ENCODE results near the gene PLAAT4. TPM values are rescaled to one million over a fixed set of nuclear protein-coding genes. Genes with fewer than 3 reads are reported as not detected.

PLAAT4 gene
- total and polyA plus RNA-seq, 3 experiments from 2014 or later: 20.5 to 612 (median 21.8) TPM

DNA sequence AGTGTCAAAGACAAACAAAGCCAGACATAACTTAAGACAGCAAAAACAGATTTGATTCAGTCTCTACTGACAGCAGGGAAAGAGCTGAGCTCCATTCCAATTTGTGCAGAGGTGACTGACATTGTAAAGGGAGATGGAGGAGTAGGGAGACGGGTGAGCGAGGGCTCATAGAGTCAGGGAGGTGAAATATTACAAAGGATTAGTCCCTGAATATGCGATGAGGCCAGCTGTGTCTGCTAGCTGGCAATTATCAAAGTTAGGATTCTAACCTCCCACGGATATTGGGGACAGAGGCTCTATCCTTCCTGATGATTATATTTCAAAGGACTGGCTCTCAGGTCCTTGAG, 18.2 kb downstream of the PLAAT4 start:
- ChIA-PET CTCF (interaction anchor here (1.2 to 4.8 kb wide), 4 partner anchors 8 to 76 kb away, joined by 3 to 29 read pairs (median 5); partner anchors contain the start of genes PLAAT2 and PLAAT4), POLR2A (interaction anchor here (5.1 kb wide), 1 partner anchor 18 kb away, joined by 38 read pairs; the partner anchor contains the start of gene PLAAT4)
- Histone ChIP-seq H3K4me1 (ENCODE audit: insufficient read depth, low read length) (peaks cover 45% of the 10 kb centered on the region), H3K27me3 (ENCODE audit: insufficient read depth, low read length, poor library complexity, severe bottlenecking) (no peaks in the 10 kb centered on the region), H3K36me3 (ENCODE audit: insufficient read depth, low read length) (no peaks in the 10 kb centered on the region), H3K9me3 (ENCODE audit: low read length) (no peaks in the 10 kb centered on the region), H3K4me3 (ENCODE audit: low read length) (no peak overlapping the region), H3K27ac (ENCODE audit: low read depth, low read length) (no peak overlapping the region)
- H3K27me3 Mint-ChIP-seq: no peaks in the 10 kb centered on the region
- H3K9me3 Mint-ChIP-seq: no peaks in the 10 kb centered on the region
- DNase-seq: no peak
- peak overlapping the region in 5 of 7 donors; percentile 30 to 91 (median 38) for H3K4me3 Mint-ChIP-seq
- H3K4me1 Mint-ChIP-seq: peaks cover 49 to 67% (median 65%) of the 10 kb centered on the region in 3 donors
- peaks cover 0 to 5% (median 0%) of the 10 kb centered on the region in 3 donors for H3K36me3 Mint-ChIP-seq
- peak overlapping the region; percentile 0 to 99 (median 96) for H3K27ac Mint-ChIP-seq

DNA sequence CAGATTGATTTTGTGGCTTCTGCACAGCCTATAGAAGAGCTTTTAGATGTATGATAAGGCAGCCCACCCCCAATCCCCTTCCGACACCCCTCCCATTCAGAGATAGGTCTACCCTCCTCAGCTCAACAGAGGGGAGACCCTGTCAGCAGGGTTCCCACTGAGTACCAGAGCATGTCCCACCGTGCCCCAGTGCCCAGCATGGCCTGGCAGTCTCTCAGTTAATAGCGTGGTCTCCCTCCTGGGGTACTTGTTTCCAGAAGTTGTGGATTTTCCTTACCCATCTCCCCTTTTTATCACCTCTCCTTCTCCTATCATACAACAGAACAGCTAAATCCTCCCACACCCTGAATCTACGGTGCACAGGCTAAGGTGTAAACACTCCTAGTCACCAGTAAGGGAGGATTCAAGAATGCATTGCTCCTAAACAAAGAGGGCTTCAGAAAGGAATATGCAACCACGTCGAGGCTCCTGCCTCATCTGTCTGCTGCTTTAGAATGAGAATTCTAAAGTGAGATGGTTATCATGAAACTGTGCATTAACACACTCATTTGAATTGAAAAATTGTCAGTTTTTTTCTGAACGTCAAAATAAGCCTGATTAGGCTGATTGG, 19.9 kb downstream of the PLAAT4 start:
- Mint-ChIP-seq H3K4me3 (no peak overlapping the region), H3K27me3 (peaks cover 0 to 1% of the 10 kb centered on the region in 2 donors), H3K27ac (peak overlapping the region in 3 of 8 donors; percentile 19 to 84 (median 45)), H3K9me3 (no peaks in the 10 kb centered on the region), H3K4me1 (peaks cover 54 to 72% (median 68%) of the 10 kb centered on the region in 3 donors), H3K36me3 (peaks cover 0 to under 1% (median 0%) of the 10 kb centered on the region in 3 donors)
- H3K27ac ChIP-seq (ENCODE audit: low read depth, low read length): no peak overlapping the region
- H3K36me3 ChIP-seq (ENCODE audit: insufficient read depth, low read length): no peaks in the 10 kb centered on the region
- POLR2A ChIA-PET: no interaction called here
- H3K9me3 ChIP-seq (ENCODE audit: low read length): no peaks in the 10 kb centered on the region
- peaks cover 61% of the 10 kb centered on the region for H3K4me1 ChIP-seq (ENCODE audit: insufficient read depth, low read length)
- CTCF ChIA-PET: no interaction called here
- H3K4me3 ChIP-seq (ENCODE audit: low read length): no peak overlapping the region
- no peak for DNase-seq
- no peaks in the 10 kb centered on the region for H3K27me3 ChIP-seq (ENCODE audit: insufficient read depth, low read length, poor library complexity, severe bottlenecking)

DNA sequence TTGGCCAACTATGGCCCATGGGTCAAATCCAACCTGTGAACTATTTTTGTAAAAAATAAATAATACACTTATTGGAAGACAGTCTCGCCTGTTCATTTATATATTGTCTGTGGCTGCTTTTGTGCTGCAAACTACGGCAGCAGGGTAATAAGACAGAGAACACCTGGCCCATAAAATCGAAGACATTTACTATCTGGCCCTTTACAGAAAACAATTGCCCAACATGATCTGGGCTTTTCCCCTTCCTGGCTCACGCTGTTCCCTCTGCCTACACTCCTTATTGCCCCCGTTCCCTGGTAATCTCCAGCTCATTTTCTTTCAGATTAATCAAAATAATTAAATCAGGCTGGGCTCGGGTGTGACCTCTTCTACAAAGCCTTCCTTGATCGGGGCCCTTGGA, 21.0 kb downstream of the PLAAT4 start:
- no peak for DNase-seq
- H3K36me3 ChIP-seq (ENCODE audit: insufficient read depth, low read length): no peaks in the 10 kb centered on the region
- Mint-ChIP-seq H3K4me3 (no peak overlapping the region), H3K9me3 (no peaks in the 10 kb centered on the region), H3K27me3 (peaks cover 0 to 1% of the 10 kb centered on the region in 2 donors), H3K4me1 (peaks cover 49 to 69% (median 57%) of the 10 kb centered on the region in 3 donors), H3K36me3 (no peaks in the 10 kb centered on the region), H3K27ac (peak overlapping the region in 3 of 8 donors; percentile 3 to 93 (median 19))
- H3K9me3 ChIP-seq (ENCODE audit: low read length): no peaks in the 10 kb centered on the region
- peaks cover 51% of the 10 kb centered on the region for H3K4me1 ChIP-seq (ENCODE audit: insufficient read depth, low read length)
- H3K4me3 ChIP-seq (ENCODE audit: low read length): no peak overlapping the region
- ChIA-PET CTCF (no interaction called here), POLR2A (interaction anchor here (0.7 kb wide), 1 partner anchor 74 kb away, joined by 3 read pairs; no protein-coding TSS in a partner anchor)
- no peak overlapping the region for H3K27ac ChIP-seq (ENCODE audit: low read depth, low read length)
- H3K27me3 ChIP-seq (ENCODE audit: insufficient read depth, low read length, poor library complexity, severe bottlenecking): no peaks in the 10 kb centered on the region

DNA sequence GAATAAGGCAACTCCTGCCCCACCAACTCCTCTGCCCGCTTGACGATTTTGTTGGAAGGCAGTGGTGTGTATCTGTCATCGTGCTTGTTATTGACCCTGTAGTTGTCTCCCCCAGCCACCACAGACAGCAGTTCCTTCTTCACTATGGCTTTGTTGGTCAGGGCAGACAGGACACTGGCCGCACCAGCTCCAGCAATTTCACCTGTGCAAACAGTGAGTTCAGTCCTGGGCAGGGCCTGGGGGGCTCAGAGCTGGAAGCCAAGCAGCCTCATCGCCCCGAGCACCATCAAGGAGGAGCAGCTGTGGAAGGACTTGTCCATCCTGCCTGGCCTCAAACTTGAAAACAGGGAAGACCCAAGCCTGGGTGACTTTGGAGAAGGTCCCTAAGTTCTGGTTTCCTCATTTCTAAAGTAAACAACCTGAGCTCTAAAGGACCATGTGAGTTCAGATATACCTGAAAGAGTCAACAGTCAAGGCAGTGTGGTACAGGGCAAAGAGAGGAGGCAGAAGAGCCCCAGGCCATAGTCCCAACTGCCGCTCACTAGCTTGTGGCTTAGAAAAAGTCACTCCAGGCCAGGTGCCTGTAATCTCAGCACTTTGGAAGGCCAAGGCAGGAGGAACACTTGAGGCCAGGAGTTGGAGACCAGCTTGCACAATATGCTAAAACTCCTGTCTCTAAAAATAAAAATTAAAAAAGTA, 22.0 kb downstream of the PLAAT4 start:
- Histone ChIP-seq H3K36me3 (ENCODE audit: insufficient read depth, low read length) (no peaks in the 10 kb centered on the region), H3K27me3 (ENCODE audit: insufficient read depth, low read length, poor library complexity, severe bottlenecking) (no peaks in the 10 kb centered on the region), H3K27ac (ENCODE audit: low read depth, low read length) (no peak overlapping the region), H3K4me3 (ENCODE audit: low read length) (no peak overlapping the region), H3K4me1 (ENCODE audit: insufficient read depth, low read length) (peaks cover 42% of the 10 kb centered on the region), H3K9me3 (ENCODE audit: low read length) (no peaks in the 10 kb centered on the region)
- no peak for DNase-seq
- Mint-ChIP-seq H3K27ac (peak overlapping the region in 1 of 8 donors; percentile 60), H3K4me3 (no peak overlapping the region), H3K9me3 (no peaks in the 10 kb centered on the region), H3K4me1 (peaks cover 40 to 63% (median 50%) of the 10 kb centered on the region in 3 donors), H3K27me3 (peaks cover 0 to 1% of the 10 kb centered on the region in 2 donors), H3K36me3 (no peaks in the 10 kb centered on the region)
- ChIA-PET POLR2A (interaction anchor here (0.6 to 0.7 kb wide), 2 partner anchors 8 to 38 kb away, joined by 3 read pairs; no protein-coding TSS in a partner anchor), CTCF (no interaction called here)

DNA sequence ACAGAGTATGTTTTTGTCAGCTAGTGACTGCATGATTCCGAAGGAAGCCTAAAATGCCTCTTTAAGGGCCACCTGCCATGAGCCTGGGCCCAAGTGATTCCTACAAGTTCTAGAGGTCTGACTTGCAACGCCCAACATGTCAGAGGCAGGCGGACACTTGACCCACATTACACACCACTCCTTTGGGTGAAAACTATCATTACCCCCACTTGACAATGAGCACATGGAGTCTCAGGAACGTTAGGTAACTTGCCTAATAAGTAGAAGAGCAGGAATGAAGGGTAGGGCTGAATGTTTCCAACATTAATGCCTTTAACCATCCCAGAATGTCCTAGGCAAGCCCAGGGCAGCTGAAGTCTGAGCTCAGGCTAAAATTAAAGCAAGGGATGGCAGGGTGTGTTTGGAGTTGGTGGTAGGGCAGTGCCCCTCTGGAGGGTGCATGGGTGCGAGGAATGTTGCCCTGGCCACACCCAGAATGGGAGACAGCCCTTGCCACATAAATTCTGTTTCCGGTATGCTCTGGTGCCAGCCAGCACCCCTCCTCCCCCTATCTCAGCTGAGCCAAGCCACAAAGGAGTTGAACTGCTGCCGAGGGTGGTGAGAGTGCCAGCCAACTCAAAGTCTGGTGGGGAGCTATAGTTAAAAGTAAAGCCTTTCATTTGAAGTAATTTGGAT, 24.0 kb downstream of the PLAAT4 start:
- Histone ChIP-seq H3K4me1 (ENCODE audit: insufficient read depth, low read length) (peaks cover 41% of the 10 kb centered on the region), H3K4me3 (ENCODE audit: low read length) (no peak overlapping the region), H3K9me3 (ENCODE audit: low read length) (no peaks in the 10 kb centered on the region), H3K27me3 (ENCODE audit: insufficient read depth, low read length, poor library complexity, severe bottlenecking) (no peaks in the 10 kb centered on the region), H3K27ac (ENCODE audit: low read depth, low read length) (no peak overlapping the region), H3K36me3 (ENCODE audit: insufficient read depth, low read length) (no peaks in the 10 kb centered on the region)
- Mint-ChIP-seq H3K36me3 (no peaks in the 10 kb centered on the region), H3K9me3 (no peaks in the 10 kb centered on the region), H3K4me1 (peaks cover 41 to 66% (median 50%) of the 10 kb centered on the region in 3 donors), H3K27me3 (peaks cover 0 to 1% of the 10 kb centered on the region in 2 donors), H3K27ac (peak overlapping the region; percentile 36 to 91 (median 84)), H3K4me3 (peak overlapping the region in 6 of 7 donors; percentile 5 to 62 (median 46))
- CTCF ChIA-PET: interaction anchor here (3.6 kb wide), 1 partner anchor 9 kb away, joined by 14 read pairs; no protein-coding TSS in a partner anchor
- peak in 2 of 5 donors; percentile 52 to 58 for DNase-seq
- POLR2A ChIA-PET: interaction anchor here (0.6 to 0.9 kb wide), 2 partner anchors 13 to 25 kb away, joined by 3 to 4 read pairs; no protein-coding TSS in a partner anchor

DNA sequence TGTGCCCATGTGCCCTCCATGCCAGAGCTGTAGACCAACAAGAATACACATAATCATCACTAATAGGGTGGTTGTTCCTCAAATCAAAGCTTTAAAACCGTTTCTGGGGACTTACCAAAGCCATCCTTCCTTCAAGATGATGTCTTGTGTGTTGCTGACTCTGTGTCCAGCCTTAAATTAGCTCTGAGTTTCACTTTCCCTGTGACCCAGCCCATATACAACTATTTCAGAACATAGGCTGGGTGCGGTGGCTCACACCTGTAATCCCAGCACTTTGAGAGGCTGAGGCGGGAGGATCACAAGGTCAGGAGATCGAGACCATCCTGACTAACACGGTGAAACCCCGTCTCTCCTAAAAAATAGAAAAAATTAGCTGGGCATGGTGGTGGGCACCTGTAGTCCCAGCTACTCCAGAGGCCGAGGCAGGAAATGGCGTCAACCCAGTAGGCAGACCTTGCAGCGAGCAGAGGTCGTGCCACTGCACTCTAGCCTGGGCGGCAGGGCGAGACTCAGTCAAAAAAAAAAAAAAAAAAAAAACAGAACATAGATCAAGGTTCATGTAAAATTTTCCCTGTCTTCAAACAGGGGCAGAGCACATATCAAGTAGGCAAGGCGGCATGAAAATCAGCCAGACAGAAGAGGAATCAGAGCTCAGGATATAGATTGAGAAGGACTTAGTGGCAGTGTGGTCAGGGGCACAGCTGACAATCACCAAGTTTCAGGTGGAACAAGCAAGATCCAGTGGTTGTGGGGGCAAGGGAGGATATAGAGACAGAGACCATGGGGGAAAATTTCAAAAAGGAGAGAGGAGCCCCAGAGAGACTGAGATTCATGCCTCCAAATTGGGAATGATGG, 26.8 kb downstream of the PLAAT4 start, which contains the start of gene PLAAT2:
TSS of gene PLAAT2 (minus strand) at position 179 of the 855 bp plus-strand sequence. CDS start at position 124, 55 bp downstream.
- peak within 1 kb of the TSS in 7 of 8 donors; percentile 37 to 91 (median 68) for H3K27ac Mint-ChIP-seq
- H3K9me3 Mint-ChIP-seq: no peaks in the 10 kb centered on the region
- H3K36me3 ChIP-seq (ENCODE audit: insufficient read depth, low read length): no peaks in the 10 kb centered on the region
- no peak within 1 kb of the TSS for H3K27ac ChIP-seq (ENCODE audit: low read depth, low read length)
- peaks cover 0 to 1% of the 10 kb centered on the region in 2 donors for H3K27me3 Mint-ChIP-seq
- peaks cover 45 to 75% (median 61%) of the 10 kb centered on the region in 3 donors for H3K4me1 Mint-ChIP-seq
- H3K36me3 Mint-ChIP-seq: no peaks in the 10 kb centered on the region
- no peaks in the 10 kb centered on the region for H3K9me3 ChIP-seq (ENCODE audit: low read length)
- peak within 1 kb of the TSS in 5 of 7 donors; percentile 3 to 70 (median 30) for H3K4me3 Mint-ChIP-seq
- ChIA-PET CTCF (interaction anchor here (1.2 to 3.6 kb wide), 3 partner anchors 9 to 84 kb away, joined by 3 to 14 read pairs (median 6); no protein-coding TSS in a partner anchor), POLR2A (interaction anchor here (0.6 to 0.9 kb wide), 2 partner anchors 12 to 27 kb away, joined by 3 read pairs; partner anchors contain the start of gene PLAAT4)
- H3K4me1 ChIP-seq (ENCODE audit: insufficient read depth, low read length): peaks cover 52% of the 10 kb centered on the region
- H3K27me3 ChIP-seq (ENCODE audit: insufficient read depth, low read length, poor library complexity, severe bottlenecking): no peaks in the 10 kb centered on the region
- no peak for DNase-seq
- no peak within 1 kb of the TSS for H3K4me3 ChIP-seq (ENCODE audit: low read length)

Data from CD8-positive, alpha-beta memory T cell (primary cell).